Activated CD8-positive, alpha-beta memory T cell treated with anti-CD3 and anti-CD28 coated beads for 48 hours (primary cell): ENCODE data around the gene TRIP6.
A peak's percentile ranks its signal among the peaks of the same experiment; 100 is the strongest.

Experiments
- DNase-seq, 3 experiments: peaks; one replicate each; pipeline ENCODE4 v3.0.0-alpha.2; 2020; ENCODE audit warnings: low read depth in 2 of 3, low spot score in 2 of 3

The TRIP6 gene

GRCh38 chr7:100888988-100889750 lies 22.0 kb downstream of the TRIP6 start, which contains the start of gene UFSP1:
UFSP1 (minus strand) TSS chr7:100889715; CDS start chr7:100889271, 444 bp downstream.
- peak in 1 of 3 experiments; percentile 43 for DNase-seq

GRCh38 chr7:100890653-100891567 lies 23.7 kb downstream of the TRIP6 start:
- no peak for DNase-seq

DNA sequence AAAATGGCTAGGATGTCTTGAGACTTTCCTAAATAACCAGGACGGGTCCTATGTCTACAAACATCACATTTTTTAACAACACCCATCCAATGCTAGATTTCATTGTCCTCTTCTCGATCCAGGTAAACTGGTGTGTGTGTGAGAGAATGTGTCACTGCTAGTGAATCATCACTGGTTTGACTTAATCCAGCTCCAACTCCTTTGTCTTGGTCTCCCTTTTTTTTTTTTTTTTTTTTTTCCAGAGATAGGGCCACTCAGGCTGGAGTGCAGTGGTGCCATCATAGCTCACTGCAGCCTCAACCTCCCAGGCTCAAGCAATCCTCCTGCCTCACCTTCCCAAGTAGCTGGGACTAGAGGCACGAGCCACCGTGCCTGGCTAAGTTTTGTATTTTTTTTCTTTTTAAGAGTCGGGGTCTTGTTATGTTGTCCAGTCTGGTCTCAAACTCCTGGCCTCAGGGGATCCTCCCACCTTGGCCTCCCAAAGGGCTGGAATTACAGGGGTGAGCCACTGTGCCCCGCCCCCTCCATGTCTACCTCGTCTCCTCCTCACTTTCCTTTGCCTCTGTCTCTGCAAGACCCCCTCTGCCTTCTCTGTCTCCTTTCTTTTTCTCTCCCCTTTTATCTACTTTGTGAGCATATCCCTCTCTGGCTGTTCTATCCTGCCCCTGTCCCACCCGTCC lies 24.5 kb downstream of the TRIP6 start:
- DNase-seq = no peak

DNA sequence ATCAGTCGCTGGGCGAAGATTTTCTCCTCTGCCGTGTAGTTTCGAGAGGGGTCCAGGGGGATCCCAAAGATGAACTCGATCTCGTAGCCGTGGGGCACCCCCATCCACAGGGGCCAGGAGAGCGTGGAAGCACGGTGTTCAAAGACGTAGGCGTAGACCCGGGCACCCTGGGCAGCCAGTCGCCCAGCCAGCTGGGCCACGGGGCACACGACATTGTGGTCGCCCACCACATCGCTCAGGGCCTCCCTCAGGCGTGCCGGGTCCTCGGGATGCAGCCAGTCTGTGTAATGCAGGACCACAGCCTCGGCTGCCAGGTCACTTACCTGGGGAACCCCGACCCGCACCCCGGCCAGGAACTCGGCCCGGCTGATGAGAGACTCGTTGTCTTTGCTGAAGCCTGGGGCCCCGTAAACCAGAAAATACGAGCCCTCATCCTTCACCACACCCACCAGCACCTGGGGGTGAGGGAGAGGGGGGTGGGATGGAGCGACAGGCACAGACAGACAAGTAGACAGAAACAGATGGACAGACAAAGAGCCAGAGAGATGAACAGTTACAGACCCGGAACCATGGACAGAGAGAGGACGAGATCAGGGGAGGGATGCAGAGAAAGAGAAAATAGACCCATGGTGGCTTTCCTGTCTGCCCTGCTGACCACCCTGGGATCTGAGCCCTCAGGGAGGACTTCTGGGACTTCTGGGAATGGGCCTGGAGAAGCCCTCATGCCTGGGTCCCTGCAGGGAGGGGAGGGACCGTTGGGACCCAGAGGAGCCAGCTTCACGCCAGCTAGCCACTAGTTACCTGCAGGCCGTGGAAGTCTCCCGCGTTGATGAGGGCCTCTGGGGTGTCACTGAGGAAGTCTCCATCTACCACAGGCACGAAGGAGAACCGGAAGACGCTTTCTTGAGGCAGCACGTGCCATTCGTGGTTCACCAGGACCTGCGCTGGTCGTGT lies 25.5 kb downstream of the TRIP6 start:
- DNase-seq = no peak

DNA sequence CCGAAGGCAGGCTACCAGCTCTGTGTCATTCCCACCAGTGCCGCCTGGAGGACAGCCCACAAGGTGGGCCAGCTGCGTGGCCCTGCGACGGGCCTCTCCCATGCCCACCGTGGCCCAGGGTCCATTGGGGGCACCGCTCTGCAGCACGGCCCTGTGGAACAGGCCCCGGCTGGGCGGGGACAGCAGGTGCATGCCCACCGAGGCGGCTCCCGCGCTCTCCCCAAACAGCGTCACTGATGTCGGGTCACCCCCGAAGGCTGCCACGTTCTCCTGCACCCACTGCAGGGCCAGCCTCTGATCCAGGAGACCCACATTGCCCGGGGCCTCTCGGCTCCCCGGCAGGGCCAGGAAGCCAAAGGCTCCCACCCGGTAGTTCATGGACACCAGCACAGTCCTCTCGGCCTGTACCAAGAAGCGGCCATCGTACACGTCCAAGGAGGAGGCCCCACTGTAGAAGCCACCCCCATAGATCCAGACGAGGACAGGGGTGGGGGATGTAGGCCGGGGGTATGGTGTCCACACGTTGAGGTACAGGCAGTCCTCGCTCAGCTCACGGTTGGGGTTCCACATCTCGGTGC lies 26.2 kb downstream of the TRIP6 start:
- DNase-seq = no peak

DNA sequence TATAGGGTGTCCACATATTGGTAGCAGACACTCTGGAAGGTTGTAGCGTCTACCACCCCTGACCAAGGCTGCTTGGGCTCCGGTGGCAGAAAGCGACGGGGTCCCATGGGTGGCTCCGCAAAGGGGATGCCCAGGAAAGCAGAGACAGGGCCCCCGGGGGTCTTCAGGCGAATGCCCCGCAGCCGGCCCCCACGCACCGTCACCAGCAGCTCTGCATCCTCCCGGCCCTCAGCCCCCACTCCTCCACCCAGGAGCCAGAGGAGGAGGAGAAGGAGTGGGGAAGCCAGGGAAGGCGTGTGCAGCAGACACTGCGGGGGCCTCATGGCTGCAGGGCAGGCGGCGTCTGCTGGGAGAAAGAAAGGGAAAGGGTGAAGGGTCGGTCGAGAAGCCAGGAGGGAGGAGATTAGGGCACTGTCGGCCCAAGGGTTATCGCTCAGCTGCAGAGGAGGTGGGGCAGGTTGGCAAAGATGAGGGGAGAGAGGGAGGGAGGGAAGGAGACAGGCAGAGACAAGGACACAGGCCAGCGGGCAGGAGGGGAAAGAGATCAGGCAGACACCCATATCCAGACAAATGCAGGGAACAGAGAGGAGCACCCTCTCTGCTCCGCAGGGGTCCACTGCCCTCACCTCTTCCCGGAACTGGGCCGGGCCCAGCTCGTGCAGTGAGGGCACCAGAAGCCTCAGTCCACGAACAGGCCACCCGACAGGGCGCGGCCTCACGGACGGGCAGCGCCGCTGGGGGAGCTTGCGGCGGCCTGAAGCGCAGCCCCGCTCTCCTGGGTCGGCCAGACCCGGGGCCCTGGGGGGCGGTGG lies 26.9 kb downstream of the TRIP6 start:
- DNase-seq = no peak

DNA sequence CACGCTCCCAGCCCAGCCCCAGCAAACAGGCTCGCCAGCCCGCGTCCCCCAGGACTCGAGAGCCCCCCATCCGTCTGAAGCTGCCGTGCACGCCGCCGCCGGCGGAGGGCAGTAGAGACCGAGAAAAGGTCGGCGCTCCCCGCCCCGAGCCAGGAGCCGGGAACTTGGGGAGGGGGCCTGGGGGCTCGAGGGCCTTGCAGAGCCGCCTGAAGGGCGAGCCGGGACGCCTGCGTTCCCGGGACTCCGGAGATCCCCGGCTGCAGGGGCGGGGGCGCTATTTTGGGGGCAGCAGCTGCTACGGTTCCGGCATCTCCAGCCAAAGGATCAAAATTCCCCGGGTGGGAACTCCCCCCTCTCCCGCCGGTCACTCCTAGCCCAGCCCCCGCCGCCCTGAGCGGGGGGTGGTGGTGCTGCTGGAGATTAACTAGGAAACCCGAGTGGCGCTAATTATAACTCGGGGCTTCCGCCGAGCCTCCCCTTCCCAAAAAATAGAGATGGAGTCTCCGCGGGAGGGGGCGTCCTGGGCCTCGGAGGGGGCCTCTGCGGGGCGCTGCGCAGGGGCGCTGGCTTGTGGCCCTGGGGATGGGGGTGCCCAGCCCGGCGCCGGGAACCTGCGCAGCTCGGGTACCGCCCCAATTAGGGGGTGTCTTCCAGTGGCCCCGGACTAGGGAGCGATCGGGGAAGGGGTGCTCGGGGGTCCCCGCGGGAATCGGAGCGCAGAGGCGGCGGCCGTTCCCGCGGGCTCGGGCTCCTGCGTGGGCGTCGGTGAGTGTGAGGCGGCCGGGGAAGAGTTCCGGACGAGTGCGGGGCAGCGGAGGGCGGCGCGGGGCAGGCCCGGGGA lies 27.9 kb downstream of the TRIP6 start:
- peak in 1 of 3 experiments; percentile 55 for DNase-seq

GRCh38 chr7:100895701-100895955 lies 28.4 kb downstream of the TRIP6 start, which contains the start of gene ACHE:
ACHE (minus strand) TSS chr7:100895888; CDS start chr7:100894232, 1,656 bp downstream.
- no peak for DNase-seq

GRCh38 chr7:100895956-100896731 lies 29.0 kb downstream of the TRIP6 start:
- DNase-seq = no peak

DNA sequence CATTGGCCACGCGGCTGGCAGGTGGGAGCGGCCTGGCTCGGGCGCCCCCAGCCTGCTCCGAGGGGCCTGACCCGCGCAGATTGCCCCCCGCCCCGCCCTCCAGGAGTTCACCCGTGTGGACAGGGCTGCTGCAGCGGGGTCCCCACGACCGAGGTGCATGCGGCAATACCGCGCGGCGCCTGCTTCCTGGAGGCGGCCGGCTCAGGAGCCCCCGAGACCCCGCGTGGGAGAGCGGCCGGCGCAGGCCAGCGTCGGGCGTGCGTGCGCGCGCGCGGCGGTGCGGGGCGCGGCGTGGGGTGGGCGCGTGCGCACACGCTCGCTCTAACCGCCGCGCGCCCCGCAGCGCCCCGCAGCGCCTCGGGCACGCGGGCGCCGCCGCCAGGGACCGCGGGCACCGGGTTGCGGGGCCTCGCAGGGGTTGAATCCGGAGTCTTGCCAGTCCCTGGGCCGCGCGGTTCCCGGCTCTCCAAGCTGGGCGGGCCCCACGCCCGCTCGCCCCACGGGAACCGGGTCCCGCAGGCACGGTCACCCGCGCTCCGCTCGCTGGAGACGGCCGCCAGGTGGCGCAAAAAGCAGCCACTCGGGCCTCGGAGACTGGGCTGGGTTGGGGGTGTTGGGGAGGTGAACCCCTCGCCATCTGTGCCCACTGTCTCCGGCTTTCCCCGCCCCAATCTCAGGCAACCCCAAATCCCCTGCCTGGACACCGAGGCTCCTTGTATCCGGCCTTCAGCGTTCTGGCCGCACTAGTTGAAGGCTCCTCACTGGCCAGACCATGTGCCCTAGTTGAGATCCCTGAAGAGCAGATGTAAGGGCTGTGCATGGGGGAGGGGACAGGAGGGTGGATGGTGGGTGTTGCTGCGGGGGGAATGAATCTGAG lies 29.8 kb downstream of the TRIP6 start:
- no peak for DNase-seq

DNA sequence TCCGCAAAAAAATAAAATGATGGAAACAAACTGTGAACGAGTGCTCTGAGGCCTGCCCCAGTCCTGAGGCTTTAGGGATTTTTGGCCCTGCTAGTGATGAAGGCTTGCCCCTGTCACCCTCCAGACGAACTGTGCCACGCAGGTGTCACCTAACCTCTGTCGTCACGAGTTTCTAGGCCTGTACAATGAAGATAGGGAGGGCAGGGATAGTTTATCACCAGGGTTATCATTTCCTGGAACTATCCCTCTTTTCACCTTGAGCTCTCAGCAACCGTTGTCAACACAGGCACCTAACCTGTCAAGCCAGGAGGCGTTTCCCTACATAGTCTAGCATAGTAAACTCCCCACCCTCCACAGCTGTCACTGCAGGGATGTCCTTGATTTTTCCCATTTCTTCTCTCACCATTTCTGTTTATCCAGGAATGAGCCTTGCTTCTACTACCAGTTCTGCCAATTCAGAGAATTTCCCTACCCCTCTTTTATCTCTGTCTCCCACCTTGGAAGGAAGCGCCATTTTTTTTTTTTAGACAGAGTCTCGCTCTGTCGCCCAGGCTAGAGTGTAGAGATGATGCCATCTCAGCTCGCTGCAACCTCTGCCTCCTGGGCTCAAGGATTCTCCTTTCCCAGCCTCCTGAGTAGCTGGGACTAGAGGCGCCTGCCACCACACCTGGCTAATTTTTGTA lies 30.7 kb downstream of the TRIP6 start:
- no peak for DNase-seq

DNA sequence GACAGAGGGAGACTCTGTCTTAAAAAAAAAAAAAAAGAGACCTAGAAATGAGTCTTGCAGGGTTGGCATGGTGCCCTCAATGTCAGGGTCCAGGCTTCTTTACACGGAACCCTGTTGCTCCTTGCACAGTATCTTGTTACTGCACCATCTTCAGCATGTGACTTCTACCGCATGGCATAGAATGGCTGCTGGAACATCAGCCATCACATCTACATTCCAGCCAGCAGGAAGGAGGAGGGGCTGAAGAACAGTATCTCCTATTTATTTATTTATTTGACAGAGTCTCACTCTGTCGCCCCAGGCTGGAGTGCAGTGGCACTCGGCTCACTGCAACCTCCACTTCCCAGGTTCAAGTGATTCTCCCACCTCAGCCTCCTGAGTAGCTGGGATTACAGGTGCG lies 32.2 kb downstream of the TRIP6 start:
- no peak for DNase-seq

DNA sequence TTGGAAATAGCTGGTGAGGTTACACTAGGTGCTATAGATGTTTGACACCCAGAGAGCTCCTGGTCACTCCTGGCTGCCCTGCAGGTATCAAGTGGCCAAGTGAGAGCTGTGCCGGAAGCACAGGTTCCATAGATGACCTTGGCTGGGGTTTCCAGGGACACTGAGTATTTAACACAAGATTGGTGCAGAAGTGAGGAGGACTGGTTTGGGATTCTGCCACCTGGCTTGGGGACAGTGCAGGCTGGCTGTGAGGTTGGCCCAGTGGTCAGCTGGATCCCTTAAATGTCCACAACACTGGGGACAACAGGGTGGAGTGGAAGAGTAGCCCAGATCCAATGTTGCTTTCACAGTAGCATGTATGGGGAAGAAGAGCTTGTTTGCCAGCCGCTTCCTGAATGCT lies 33.8 kb downstream of the TRIP6 start:
- DNase-seq = no peak

DNA sequence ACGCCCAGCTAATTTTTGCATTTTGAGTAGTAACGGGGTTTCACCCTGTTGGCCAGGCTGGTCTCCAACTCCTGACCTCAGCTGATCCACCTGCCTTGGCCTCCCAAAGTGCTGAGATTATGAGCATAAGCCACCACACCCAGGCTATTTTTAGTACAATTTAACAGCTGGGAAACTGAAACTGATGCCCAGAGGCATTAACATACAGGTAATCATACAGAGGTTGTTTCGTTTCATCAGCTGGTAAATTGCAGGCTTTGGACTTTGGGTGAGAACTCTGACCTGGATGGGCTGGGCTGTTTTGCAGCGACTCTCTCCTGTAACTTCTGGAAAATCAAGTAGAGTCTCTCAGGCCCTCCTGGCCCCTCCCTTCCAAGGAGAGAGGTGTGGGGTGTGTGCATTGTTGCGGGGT lies 34.7 kb downstream of the TRIP6 start:
- DNase-seq = no peak

- no peak for DNase-seq
These were observed 35.5 kb downstream of the TRIP6 start for GRCh38 chr7:100902638-100903037.

- no peak for DNase-seq
These were observed 41.3 kb downstream of the TRIP6 start for GRCh38 chr7:100908512-100908911.
